GM21825 (cell line): ENCODE results near the gene MPP2.
"Not testable (repeated sequence)": the region's sequence is repeated elsewhere in the genome, so short reads cannot be mapped to it uniquely, and the experiment has no call there.

Experiments
- ATAC-seq: cut with Tn5 transposase; IDR thresholded peaks from one replicate; pipeline ENCODE4 v1.9.1; 2021; ENCODE audit warnings: mild to moderate bottlenecking, moderate library complexity; ENCODE audit not compliant: unreplicated experiment

MPP2 gene

DNA sequence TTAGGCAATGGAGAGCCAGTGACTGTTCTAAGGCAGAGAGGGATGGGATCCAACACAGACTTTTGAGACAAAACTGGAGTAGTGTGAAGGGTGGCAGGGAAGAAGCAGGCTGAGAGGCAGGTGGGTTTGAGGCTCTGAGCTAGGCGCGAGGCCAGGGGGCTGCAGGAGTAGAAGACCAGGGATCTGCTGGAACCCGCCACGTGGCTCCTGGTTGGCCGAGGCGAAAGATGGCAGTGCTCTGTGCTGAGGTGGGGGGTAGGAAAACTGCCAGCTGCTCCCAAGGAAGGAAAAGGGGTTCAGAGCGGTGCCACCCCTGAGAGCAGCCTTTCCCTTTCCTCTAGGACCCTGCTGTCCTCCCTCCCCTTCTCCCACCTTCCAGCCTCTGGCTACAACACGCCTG is 54.8 kb downstream of the MPP2 start:
- no peak for ATAC-seq

DNA sequence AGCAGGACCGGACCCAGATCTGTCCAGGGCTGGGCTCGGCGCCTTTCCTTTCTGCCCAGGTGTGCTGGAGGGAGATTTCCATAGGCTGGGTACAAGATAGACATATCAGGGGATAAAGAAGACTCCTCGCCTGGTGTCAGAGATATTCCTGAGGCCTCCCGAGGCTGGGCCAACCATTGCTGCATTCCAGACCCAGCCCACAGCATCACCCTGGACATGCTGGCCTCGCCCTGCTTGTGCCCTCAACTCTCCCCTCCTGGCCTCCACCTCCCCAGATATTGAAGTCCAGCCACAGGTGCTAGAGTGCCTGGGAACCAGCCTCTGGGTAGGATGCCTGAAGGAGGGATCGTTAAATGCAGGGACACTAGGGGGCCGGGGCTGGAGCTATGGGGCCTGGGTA is 58.2 kb downstream of the MPP2 start:
- ATAC-seq: no peak

DNA sequence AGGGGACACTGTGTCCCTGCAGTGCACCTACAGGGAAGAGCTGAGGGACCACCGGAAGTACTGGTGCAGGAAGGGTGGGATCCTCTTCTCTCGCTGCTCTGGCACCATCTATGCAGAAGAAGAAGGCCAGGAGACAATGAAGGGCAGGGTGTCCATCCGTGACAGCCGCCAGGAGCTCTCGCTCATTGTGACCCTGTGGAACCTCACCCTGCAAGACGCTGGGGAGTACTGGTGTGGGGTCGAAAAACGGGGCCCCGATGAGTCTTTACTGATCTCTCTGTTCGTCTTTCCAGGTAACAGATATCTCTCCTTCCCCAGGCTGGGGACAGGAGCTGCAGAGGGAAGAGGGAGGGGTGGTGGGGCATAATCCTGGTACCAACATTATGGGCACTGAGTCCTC is 58.7 kb downstream of the MPP2 start:
- no peak for ATAC-seq

DNA sequence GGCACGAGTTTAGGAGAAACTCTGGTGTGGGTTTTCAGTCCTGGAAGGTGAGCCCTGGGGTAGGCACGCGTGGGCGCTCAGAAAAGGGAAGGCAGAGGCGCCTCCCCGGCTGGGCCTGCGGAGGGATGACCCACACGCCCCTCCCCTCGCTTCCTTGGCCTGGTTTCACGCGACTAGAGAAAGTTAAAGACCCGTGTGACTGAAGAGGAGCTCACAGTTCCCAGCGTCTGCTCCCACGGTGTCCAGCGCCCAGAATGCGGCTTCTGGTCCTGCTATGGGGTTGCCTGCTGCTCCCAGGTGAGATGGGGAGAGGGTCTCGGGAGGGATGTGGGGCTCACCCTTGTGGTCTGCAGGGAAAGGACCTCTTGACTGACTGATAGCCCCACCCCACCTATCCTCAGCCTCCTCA is 60.4 kb downstream of the MPP2 start, which contains the start of gene CD300LG:
TSS of gene CD300LG (plus strand) at position 214 of the 409 bp plus-strand sequence. CDS start at position 255, 41 bp downstream.
- ATAC-seq: no peak

DNA sequence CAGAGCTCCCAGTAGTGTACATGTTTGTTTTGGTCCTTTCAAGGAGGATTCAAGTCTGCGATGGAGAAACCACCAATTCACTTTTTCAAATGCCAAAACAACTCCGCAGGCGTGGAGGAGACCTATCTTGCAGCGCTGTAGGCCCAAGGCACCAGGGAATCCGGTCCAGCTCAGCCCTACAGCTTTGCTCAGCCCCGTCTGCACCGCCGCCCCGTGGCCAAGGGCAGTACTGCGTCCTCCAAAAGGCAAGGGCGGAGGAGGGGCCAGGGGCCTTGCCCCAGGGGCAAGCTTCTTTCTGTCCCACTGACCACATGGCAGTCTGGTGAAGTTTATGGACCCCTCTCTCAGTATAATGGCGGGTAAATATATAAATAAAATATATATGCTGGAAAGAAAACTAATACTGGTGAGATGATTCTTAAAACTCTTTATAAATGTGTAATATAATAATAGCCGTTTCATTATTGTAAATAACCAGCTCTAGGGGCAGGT is 61.1 kb downstream of the MPP2 start:
- ATAC-seq: peak; percentile 73

DNA sequence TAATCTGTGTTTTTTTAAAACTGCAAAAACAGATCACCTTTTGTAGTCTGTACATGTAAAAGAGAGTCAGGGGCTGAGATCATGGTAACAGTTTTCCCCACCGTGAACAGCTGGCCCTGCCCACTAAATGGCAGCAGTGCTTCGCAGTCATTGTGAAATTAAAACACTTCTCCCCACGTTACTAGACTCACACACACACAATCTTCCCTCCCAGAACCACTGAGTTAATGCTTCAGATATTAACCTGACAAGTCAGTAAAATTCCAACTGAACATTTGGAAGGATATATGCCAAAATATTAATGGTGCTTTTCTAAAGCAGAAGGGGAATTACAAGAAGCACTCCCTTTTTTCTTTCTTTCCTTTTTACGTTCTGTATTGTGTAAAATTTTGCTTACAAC is 61.6 kb downstream of the MPP2 start:
- no peak for ATAC-seq

DNA sequence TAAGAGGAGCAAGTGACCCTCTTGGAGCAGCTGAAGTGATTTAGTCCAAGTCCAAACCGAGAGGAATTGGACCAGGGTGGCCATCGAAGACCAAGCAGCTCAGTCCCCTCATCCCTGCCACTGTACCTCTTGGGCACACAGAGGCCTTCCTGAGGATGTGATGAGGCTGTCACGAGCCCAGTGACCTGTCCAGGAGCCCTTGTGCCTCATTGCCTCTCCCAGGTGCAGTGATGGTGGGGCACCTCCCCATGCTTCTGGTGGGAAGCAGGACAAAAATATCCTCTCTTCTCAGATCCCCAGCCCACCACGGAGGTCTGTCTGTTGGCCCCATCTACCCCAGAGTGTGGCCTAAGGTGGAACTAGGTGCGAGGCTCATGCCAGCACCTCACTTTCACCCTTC is 63.1 kb downstream of the MPP2 start:
- no peak for ATAC-seq

DNA sequence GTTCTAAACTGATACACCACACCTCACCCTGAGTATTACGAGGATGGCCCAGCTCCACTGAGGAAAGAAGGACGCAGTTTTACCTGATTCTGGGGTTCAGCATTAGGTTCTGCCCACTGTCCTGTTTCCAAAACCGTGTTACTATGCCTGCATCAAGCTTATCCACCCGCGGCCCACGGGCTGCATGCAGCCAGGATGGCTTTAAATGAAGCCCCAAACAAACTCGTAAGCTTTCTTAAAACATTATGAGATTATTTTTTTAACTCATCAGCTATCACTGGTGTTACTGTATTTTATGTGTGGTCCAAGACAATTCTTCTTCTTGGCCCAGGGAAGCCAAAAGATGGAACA is 64.4 kb downstream of the MPP2 start:
- no peak for ATAC-seq

DNA sequence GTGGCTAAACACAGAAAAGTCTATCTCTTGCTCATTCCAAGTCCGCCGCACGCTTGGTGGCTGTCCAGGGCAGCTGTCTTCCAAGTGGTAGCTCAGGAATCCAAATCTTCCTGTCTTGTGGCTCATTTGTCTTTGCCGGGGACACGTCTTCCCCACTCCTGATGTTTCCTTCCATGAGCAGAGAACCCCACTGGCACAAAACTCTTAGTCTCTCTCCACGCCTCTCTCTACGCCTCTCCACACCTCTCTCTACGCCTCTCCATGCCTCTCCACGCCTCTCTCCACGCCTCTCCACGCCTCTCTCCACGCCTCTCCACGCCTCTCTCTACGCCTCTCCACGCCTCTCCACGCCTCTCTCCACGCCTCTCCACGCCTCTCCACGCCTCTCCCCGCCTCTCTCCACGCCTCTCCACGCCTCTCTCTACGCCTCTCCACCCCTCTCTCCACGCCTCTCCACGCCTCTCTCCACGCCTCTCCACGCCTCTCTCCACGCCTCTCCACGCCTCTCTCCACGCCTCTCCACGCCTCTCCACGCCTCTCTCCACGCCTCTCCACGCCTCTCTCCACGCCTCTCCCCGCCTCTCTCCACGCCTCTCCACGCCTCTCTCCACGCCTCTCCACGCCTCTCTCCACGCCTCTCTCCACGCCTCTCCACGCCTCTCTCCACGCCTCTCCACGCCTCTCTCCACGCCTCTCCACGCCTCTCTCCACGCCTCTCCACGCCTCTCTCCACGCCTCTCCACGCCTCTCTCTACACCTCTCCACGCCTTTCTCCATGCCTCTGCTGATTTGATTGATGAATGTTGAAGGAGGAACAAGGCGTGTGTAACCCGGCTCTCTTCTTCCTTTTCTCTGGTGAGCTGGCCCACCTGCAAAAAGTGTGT is 65.0 kb downstream of the MPP2 start:
- not testable (repeated sequence) for ATAC-seq

DNA sequence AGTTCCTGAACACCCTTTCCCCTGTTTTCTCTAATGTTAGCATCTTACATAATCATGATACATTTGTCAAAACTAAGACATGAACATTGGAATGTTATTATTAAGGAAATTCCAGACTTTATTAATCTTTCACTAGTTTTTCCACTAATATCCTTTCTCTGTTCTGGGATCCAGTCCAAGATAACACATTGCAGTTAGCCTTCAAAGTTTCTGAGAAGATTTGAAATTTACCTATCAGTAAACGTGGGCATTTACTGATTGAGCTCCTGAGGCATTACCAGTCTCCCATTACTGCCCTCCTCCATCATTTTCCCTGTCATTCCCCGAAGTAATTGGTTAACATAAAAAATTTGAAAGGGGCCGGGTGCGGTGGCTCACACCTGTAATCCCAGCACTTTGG is 66.1 kb downstream of the MPP2 start:
- no peak for ATAC-seq

DNA sequence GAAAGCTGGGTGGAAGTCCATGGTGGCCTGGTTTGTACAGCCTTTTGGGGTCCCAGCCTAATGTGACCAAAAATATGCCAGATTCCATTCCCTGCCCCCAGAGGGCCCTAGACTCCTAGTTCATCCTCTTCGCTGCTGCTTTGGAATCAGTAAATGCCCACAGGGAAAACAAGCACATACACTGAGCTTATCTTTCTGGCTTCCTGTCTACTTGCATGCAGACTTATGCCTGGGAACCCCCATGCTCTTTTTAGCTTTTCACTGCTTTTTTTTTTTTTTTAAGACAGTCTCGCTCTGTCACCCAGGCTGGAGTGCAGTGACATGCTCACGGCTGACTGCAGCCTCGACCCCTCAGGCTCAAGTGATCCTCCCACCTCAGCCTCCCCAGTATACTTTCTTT is 66.5 kb downstream of the MPP2 start:
- ATAC-seq: no peak

DNA sequence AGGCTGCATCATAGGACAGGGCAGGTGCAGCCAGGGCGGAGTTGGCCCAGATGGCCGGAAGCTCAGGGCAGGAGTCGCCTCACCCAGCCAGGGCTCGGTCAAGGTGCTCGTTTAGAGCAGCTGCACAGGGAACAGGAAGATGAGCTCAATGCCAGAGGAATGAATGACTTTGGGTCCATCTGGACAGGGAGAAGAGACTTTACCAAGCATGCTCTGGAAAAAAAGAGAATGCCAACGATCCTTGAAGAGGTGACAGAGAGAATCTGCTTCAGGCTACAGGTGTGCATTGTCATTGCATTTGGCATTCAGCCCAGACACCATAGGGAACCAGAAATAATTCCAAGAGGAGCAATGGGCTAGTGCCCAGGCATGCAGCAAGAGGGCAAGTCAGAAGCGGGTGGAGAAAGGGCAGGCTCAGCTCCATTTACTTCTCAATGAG is 67.6 kb downstream of the MPP2 start:
- ATAC-seq: no peak

DNA sequence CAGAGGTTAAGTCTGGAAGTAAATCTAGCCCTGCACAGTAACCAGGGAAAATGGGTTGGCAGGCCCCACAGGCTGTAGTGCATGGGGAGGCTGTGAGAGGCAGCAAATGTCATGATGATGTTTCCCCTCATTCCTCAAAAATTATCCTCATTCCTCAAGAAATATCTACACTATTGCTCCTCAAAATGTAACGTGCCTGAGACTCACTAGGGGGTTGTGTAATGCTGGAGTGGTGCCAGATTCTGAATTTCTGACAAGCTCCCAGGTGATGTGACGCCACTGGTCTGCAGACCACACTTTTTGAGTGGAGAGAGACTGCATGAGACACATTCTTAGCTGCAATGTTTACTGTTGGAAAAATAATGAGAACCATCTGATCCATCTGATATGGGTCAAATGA is 73.2 kb downstream of the MPP2 start:
- no peak for ATAC-seq

DNA sequence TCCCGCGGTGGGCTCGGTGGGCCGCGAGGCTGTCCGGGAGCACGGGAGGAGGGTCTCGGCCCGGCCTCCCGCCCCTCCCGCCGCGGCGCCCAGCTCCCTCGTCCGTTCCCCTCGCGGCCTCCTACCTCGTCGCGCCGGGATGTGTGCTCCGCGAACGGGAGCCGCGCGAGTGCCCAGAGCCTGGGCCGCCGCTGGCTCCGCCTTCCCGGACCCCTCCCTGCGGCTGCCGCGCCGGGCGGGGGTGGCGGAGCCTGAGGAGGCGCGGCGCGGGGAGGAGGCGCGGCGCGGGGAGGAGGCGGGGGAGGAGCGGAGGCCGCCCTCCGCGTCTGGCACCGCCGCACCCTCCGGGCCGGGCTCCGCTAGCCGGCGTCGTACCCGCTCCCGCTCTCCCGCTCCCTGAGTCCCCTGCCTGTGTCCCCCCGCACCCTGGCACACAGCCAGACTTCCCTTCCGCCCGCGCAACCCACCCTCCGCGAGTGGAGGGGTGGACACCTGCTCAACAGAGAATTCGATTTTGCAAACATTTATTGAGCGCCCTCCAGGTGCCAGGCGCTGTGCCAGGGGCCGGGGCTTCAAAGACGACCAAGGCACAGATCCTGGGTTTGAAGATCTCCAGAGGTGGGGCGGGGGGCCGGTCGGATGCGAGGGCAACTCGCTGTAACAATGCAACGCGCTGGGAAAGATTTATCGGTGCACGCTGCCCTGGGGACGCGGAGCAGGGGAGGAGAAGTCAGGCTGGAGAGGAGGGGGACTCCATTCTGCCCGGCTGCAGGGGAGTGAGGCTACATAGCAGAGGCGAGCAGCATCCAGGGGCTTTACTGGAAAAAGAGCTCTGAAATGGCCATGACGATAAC is 74.1 kb downstream of the MPP2 start, which contains the start of gene MPP3:
TSS of gene MPP3 (minus strand) at position 171 of the 854 bp plus-strand sequence. CDS start 1,240 bp downstream, outside the sequence.
- no peak for ATAC-seq

DNA sequence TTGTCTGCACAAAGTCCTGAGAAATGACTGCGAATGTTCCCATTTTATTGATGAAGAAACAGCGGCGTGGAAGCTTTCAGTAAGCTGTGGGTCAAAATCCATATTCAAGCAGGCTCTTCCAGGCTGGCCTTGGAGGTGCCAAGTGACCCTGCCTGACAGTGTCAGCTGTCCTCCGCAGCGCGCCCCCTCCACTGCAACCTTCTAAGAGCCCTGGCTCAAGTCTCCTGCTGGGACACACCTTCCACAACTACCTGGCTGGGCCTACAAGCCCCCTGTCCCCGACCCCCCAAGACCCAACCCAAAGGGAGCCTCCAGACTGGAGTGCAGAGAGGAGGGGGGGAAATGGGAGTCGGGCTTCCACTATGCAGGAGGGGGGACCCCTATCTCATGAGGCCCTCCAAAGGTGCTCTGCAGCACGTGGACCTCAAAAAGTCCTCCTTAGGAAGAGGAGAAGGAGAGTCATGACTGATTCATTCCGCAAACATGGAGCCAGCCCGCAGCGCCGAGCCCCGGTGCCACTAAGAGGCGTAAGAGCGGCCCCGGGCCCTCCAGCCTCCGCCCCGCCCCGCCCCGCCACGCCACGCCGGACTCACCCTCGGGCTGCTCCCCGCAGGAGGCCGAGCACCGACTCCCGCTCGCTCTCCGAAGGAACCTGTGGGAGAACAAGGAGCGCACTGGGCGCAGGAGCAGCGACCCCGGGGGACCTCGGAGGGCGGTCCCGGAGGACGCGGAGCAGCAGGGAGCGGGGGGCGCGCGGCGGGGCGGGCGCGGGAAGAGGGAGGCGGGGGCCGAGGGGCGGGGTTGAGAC is 75.0 kb downstream of the MPP2 start:
- no peak for ATAC-seq

DNA sequence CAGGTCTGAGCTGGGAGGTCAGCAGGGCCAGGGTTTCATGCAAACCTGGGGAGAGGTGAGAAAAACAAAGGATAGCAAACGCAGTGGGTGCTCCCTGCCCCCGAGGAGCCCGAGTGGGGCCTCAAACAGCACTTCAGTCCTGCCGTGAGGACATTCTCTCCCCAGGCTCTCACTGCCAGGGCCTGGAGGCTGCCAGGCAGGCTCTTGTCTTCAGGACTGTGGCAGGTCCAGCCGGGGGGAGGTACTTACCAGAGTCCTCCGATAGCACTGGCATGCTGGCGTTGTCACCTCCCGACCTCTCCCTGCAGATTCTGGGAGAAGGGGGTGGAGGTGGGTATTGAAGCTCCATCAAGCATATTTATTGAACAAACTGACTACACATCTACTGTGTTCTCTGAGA is 75.7 kb downstream of the MPP2 start:
- no peak for ATAC-seq

DNA sequence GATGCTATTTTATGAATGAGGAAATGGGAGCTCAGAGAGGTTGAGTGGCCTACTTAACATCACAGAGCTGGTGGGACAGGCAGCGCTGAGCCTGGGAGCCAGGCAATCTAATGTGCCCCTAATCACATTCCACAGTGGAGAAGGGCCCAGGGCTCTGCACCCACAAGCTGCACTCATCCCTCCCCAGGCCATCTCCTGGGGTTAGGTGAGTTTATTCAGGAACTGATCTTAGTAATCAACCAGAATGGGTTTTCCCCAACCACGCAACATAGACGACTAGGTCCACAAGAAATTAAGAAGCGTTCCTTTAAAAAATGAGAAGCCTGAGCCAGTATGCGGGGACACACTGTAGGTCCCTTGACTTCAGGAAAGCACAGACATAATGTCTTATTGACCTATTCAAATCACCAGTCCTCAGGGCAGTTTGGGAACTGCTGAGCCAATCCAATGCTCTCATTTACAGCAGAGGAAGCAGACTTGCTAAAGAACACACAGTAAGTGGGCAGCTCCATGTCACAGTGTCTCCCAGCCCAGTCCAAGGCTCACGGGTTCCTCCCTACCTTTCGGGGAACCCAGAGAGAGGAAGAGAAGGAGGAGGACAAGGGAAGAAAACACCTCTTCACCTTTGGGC is 76.7 kb downstream of the MPP2 start:
- no peak for ATAC-seq

DNA sequence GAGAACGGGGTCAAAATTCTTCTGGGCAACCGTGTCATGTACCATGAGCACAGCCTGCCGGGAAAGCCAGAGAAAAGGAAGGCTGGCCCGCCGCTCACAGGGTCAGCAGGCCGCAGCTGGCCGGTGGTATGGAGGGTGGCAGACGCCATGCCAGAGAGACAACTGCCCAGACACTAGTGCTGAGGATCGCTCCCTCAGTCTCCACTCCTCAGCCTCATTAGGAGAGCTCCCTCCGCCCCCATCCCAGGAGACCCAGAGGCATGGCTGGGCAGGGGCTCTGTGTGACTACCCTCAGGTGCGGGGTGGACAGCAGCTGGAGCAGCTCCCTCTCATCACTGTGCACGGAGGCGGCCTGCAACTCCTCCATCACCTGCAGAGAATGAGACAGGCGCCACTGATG is 77.6 kb downstream of the MPP2 start:
- ATAC-seq: no peak

DNA sequence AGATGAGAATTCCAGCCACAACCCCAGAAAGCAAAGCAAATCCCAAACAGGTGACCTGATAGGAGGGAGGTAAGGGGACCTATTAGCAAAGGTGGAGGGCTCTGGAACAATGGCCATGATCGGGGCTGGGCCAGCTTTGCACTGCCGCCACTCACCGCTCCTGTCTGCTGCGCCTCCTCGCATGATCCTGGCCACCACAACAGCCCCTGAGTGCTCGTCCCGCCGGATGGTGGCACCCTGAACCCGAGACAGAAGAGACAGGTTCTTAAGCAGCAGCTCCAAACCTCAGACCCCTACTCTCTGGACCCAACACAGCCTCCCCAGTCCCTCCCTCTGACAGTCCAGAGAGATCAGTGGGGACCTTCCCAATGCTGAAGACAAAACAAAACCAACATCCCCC is 79.7 kb downstream of the MPP2 start:
- no peak for ATAC-seq

DNA sequence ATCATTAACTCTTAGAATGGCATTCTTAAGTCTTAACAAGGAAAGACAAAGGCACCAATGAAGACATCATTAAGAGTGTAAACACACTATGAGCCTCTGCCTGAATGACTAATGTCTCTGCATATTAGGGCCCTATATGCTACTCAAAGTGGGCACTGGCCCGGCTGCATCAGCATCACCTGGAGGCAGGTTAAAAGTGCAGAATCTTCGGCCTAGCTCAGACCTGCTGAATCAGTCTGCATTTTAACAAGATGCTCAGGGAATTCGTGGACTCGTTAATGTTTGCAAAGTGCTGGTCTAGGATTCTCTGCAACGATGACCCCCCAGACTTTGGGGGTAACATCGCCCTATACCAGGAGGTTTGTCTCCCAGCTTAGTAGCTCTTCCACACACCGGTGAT is 81.1 kb downstream of the MPP2 start:
- ATAC-seq: no peak
